Right ventricle myocardium inferior (tissue), 1 donor: ENCODE data around the gene CCDC154. TPM values are rescaled to one million over a fixed set of nuclear protein-coding genes. Genes with fewer than 3 reads are reported as not detected.
"Not testable (repeated sequence)": the region's sequence is repeated elsewhere in the genome, so short reads cannot be mapped to it uniquely, and the experiment has no call there.

Experiments
- ATAC-seq: fragments of 200-7000 bp; cut with Tn5 transposase; one replicate; pipeline ENCODE4 v1.9.1; 2020; ENCODE audit warnings: mild to moderate bottlenecking, moderate library complexity
- DNase-seq: peaks from one replicate; pipeline ENCODE4 v3.0.0; 2021; ENCODE audit errors: missing footprints
- intact Hi-C: fragments of 100-400 bp; cut with DNase I; formaldehyde crosslinking; loops from one replicate; pipeline ENCODE4 v1.11.0; 2022
- total RNA-seq: library from RNA; stranded (reverse); fragmentation: NEBNext Ultra II Directional; extraction: Animal tissue kit (Norgen Biotek cat#: 25700); gene quantifications from one replicate; pipeline ENCODE4 v1.2.1, GENCODE V29; 2021
- donor health status: DM: no; HTN: yes; CAD: no; lungs with severe emphysema.

The CCDC154 gene
- total RNA-seq, 1 donor from 2014 or later: 1.7 TPM

GRCh38 chr16:1444730-1445517 is 568 bp upstream of the CCDC154 start:
- intact Hi-C loops: no loop called here
- no peak for DNase-seq
- ATAC-seq: no peak

- DNase-seq (no peak), ATAC-seq (no peak)
- intact Hi-C loops: no loop called here
Measured at GRCh38 chr16:1443403-1443973, 868 bp downstream of the CCDC154 start.

GRCh38 chr16:1442697-1443096 is 1.7 kb downstream of the CCDC154 start:
- ATAC-seq: no peak
- DNase-seq: no peak
- intact Hi-C loops: no loop called here

- intact Hi-C loops: no loop called here
- ATAC-seq: no peak
- no peak for DNase-seq
Measured at GRCh38 chr16:1441391-1441829, 2.9 kb downstream of the CCDC154 start.

DNA sequence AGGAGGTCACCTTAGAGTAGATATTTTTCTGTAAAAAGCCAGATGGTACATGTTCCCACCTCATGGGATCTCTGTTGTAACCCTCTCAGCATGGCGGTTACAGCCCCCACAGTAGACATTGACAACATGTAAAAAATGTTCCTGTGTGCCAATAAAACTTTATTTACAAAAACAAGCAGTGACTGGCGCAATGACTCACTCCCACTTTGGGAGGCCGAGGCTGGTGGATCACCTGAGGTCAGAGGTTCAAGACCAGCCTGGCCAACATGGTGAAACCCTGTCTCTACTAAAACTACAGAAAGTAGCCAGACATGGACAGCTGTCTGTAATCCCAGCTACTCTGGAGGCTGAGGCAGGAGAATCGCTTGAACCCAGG is 4.7 kb downstream of the CCDC154 start:
- DNase-seq, intact Hi-C loops, ATAC-seq: not testable (repeated sequence)

DNA sequence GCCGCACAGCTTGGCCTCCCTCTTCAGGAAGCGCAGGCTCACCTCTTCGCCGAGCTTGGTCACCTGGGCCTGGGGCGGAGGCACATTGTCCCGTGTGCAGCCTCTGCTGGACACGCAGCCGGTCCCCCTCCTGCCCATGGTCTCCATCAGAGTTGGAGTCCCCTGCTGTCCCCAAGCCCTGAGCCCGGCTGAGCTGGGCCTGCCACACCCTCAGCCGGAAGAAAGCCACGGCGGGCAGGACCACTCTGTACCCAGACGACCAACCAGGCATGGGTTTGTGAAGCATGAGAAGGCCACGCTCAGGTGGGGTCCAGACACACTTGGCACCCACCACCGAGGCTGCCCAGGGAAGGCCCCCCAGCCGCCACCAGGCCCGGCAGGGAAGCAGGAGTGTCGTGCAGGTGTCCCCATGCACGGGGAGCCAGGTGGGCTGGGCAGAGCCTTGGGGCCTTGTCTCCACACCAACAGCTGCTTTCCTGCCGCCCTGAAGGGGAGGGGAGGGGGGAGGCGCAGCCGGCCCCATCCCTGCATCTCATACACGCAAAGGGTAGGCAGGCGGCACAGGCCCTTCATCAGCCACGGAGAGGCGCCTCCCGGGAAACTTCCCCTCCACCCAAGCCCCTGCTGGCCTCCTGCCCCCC is 5.2 kb downstream of the CCDC154 start:
- DNase-seq (no peak), ATAC-seq (no peak)
- intact Hi-C loops: no loop called here

- intact Hi-C loops: no loop called here
- DNase-seq (no peak), ATAC-seq (no peak)
Measured at GRCh38 chr16:1438229-1439057, 5.9 kb downstream of the CCDC154 start.

- DNase-seq (no peak), ATAC-seq (no peak)
- intact Hi-C loops: no loop called here
Measured at GRCh38 chr16:1437606-1438005, 6.8 kb downstream of the CCDC154 start.

DNA sequence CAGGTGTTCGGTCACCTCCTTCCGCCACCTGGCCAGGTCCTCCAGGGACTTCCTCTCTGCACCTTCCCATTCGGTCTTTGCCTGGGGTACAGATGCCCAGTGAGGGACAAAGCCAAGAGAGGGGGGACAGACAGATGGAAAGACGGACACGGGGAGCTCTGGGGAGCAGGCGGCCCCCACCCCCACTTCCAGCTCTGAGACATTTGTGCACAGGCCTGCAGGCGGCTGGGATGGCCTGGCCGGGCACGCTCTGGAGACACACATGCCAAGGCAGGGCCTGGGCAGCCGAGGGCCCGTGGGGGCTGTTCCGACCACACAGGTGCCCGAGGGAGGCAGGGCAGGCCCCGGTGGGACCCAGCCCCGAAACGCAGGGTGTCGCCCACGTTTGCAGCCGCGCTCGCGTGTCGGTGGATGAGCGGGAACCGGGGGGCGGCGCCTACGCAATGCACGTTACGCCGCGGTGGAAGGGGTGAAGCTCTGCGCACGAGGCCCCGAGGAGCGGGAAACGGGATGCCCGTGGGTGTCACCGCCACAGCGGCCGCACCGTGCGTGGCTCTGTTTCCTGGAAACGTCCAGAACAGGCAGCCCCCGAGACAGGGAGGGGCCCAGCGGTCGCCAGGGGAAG is 7.5 kb downstream of the CCDC154 start:
- intact Hi-C loops: no loop called here
- ATAC-seq: no peak
- DNase-seq: no peak

DNA sequence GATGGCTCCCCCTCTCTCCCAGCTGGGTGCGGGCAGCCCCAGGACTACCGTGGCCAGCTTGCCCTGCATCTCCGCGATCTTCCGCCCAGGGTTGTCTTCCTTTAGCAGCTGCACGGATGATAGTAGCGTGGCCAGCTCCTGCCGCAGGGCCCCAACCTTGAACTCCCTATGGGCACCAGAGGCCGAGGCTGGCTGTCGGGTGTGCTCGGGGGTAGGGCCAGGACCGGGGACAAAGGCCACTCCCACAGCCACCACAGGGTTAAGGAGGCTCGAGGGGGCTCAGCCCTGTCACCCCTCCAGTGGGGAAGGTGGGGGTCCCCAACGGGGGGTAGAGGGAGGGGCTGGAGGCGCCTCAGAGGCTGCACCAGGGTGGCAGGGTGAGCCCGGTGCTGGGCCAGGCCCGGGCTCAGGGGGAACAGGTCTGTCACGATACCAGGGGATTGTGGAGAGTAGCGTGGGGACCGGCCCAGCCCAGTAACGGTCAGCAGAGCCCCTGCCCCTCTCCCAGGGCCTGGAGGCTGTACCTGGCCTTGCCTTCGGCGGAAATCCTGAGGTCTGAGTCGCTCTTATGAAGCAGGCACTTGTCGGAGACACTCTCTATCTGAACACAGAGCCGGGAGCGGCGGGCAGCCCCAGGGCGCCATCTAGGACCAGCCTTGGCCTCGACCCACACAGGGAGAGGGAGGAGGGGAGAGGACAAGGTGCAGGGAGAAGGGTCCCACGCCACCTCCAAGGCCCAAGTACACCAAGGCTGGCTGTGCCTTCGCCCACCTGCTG is 8.2 kb downstream of the CCDC154 start:
- DNase-seq (no peak), ATAC-seq (no peak)
- intact Hi-C loops: no loop called here

- intact Hi-C loops: no loop called here
- ATAC-seq (no peak), DNase-seq (no peak)
Measured at GRCh38 chr16:1434644-1435592, 9.4 kb downstream of the CCDC154 start.

DNA sequence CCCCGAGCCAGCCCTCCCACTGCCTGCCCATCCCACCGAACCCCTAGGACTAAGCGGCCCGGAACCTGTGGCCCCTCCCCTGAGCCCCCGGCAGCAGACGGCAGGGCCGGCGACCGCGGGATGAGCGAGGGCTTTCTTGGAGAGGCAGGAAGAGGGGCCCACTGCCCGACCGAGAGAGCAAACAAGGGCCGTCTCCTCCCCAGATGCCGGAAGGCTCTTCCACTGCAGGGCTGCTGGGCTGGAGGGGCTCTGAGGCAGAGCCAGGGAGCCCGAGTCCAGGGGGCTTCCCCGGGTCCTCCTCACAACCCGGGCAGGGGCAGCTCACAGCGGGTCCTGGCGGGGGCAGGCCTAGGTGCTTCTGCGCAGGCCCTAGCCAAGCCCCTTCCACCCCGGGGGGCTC is 10.6 kb downstream of the CCDC154 start:
- ATAC-seq: no peak

DNA sequence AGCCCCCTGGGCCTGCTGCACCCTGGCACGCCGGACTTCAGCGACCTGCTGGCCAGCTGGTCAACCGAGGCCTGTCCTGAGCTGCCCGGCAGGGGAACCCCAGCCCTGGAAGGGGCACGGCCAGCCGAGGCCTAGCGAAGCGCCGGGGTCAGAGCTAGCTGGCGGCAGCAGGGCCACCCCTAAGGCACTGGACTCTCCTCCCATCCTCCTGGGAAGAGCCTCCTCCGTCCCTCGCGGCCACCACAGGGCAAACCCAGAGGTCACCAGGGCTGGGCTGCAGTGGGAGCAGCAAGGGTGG is 11.1 kb downstream of the CCDC154 start:
- intact Hi-C loops: no loop called here
- ATAC-seq: no peak
- DNase-seq: no peak

More for the DNA sequence above, 10.6 kb downstream of the CCDC154 start:
- intact Hi-C loops: no loop called here
- DNase-seq: no peak

- no peak for DNase-seq
- intact Hi-C loops: no loop called here
- no peak for ATAC-seq
Measured at GRCh38 chr16:1432388-1433262, 11.7 kb downstream of the CCDC154 start.

DNA sequence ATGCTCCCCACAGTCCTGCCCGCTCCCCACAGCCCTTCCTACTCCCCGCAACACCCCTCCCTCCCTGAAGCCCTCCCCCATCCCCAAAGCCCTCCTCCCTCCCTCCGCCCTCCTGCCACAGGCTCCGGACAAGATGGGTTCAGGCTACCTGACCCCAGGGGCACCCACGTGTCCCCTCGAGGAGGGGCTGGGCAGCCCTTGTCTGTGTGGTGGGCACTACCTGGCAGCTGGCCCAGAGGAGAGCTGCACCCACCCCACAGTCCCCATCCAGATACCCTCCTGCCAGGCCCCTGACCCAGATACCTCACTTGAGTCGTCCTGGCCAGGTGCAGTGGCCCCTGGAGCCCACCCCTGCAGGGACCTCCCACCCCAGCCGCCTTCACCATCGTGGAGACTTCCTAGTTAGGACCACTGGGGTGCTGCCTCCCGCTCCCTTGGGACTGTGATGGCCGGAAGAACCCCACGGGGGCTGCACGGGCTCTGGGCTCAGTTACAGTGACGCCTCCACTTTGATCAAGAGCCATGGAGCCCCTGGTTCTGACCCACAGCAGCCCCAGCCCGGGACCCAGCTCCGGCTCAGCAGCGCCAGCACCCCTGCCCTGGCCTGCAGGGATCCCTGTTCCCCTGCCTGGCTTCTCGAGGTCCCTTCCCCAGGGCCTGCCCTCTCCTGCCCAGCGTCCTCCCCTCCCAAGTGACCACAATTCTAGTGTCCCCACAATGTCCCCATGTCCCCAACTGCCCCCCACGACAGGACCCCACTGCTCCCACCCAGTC is 12.7 kb downstream of the CCDC154 start:
- no peak for DNase-seq
- intact Hi-C loops: no loop called here

More for the DNA sequence above, 12.7 kb downstream of the CCDC154 start:
- no peak for ATAC-seq
